ENCODE data around the gene SPNS3. TPM values are rescaled to one million over a fixed set of nuclear protein-coding genes. Genes with fewer than 3 reads are reported as not detected.

The SPNS3 gene, protein sequence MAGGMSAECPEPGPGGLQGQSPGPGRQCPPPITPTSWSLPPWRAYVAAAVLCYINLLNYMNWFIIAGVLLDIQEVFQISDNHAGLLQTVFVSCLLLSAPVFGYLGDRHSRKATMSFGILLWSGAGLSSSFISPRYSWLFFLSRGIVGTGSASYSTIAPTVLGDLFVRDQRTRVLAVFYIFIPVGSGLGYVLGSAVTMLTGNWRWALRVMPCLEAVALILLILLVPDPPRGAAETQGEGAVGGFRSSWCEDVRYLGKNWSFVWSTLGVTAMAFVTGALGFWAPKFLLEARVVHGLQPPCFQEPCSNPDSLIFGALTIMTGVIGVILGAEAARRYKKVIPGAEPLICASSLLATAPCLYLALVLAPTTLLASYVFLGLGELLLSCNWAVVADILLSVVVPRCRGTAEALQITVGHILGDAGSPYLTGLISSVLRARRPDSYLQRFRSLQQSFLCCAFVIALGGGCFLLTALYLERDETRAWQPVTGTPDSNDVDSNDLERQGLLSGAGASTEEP
- total RNA-seq = under 1 TPM in 1 of 5 donors, not detected in 4; 0.92 TPM
- polyA plus RNA-seq = under 1 TPM; 0.37 to 0.61 (median 0.48) TPM
- long read RNA-seq, donor 1 = 0 reads
- long read RNA-seq, donor 2, partial matches to known transcripts = 0 of 1 reads
- long read RNA-seq, donor 2, other reads (novel, unspliced or antisense) = 0 of 1 reads
- long read RNA-seq, donor 3 = 0 reads
- long read RNA-seq, donor 4 = 0 reads
- long read RNA-seq, donor 5, partial matches to known transcripts = 5 of 5 reads
- long read RNA-seq, donor 5, other reads (novel, unspliced or antisense) = 0 of 5 reads
- long read RNA-seq, donor 6, partial matches to known transcripts = 6 of 8 reads
- long read RNA-seq, donor 6, other reads (novel, unspliced or antisense) = 0 of 8 reads
- long read RNA-seq, donor 7 = 0 reads
- long read RNA-seq, donor 8 = 0 reads
- long read RNA-seq, donor 9 = 0 reads
- long read RNA-seq, donor 10 = 0 reads

DNA sequence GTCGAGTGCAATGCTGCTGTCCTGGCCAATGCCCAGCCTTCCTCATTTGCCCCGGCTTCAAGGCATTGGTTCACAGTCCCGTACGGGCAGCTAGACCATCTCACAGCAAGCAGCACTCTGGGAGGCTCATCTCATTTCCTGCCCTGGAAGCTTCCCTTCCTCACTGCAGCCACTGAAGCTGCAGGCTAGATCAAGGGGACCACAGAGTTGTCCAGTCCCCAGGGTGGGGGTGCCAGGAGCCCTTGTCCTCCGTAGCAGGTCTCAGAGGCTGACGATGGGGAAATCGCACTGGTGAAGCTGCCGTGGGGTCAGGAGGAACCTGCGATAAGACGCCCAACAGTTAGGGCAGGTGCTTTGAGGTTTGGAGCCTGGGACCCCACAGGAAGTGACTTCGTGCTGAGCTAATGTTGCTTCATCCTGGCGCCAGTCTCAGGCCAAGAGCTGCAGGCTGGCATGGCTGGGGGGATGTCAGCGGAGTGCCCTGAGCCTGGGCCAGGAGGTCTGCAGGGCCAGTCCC, at the start of gene SPNS3:
TSS of gene SPNS3 (plus strand) at position 426 of the 517 bp plus-strand sequence. CDS start at position 454, 28 bp downstream.
- H3K4me1 ChIP-seq = peaks cover 0 to 8% (median 0%) of the 10 kb centered on the region in 4 donors
- no peak within 1 kb of the TSS for H3K27ac ChIP-seq
- H3K36me3 ChIP-seq = no peaks in the 10 kb centered on the region
- intact Hi-C loops (cut with DNase I; ENCODE audit: low total_unique reads) = no loop called here
- TF ChIP-seq, protein P1, sequence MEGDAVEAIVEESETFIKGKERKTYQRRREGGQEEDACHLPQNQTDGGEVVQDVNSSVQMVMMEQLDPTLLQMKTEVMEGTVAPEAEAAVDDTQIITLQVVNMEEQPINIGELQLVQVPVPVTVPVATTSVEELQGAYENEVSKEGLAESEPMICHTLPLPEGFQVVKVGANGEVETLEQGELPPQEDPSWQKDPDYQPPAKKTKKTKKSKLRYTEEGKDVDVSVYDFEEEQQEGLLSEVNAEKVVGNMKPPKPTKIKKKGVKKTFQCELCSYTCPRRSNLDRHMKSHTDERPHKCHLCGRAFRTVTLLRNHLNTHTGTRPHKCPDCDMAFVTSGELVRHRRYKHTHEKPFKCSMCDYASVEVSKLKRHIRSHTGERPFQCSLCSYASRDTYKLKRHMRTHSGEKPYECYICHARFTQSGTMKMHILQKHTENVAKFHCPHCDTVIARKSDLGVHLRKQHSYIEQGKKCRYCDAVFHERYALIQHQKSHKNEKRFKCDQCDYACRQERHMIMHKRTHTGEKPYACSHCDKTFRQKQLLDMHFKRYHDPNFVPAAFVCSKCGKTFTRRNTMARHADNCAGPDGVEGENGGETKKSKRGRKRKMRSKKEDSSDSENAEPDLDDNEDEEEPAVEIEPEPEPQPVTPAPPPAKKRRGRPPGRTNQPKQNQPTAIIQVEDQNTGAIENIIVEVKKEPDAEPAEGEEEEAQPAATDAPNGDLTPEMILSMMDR (IDR thresholded peaks at IDR 0.05) = no peak
- TF ChIP-seq POLR2AphosphoS5 (IDR thresholded peaks at IDR 0.05) (no peak), POLR2A (IDR thresholded peaks at IDR 0.05) (no peak), EP300 (IDR thresholded peaks at IDR 0.05) (no peak)
- 55 to 80% (median 63%) methylated on average over 8 to 13 of the region's 13 CpGs for WGBS, 5 donors
- no peaks in the 10 kb centered on the region for H3K9me3 ChIP-seq
- H3K4me3 ChIP-seq = no peak within 1 kb of the TSS
- no peak for DNase-seq
- no peaks in the 10 kb centered on the region for H3K27me3 ChIP-seq

DNA sequence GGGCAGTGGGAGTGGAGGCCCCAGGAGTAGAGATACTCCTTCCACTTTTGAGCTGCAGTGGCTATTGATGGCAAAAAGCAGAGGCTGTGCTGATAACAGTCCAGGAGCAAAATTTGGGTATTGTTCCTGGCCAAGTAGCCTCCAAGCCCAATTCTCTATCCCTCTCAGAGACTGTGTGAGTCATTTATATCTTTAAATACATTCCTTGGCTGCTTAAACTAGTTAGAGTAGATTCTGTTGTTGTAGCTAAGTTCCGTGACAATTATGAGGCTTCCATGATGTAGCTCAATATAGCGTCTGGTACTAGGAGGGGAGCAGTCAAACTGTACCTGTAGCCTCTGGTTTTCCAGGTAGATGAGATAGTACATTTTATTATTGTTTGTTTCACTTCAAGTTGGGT, 47.3 kb upstream of the SPNS3 start:
- intact Hi-C loops (cut with DNase I; ENCODE audit: low total_unique reads) = no loop called here
- peaks cover 0 to 5% (median 0%) of the 10 kb centered on the region in 4 donors for H3K4me1 ChIP-seq
- no peaks in the 10 kb centered on the region for H3K9me3 ChIP-seq
- no peaks in the 10 kb centered on the region for H3K27me3 ChIP-seq
- TF ChIP-seq POLR2A (IDR thresholded peaks at IDR 0.05) (no peak), POLR2AphosphoS5 (IDR thresholded peaks at IDR 0.05) (no peak)
- no peaks in the 10 kb centered on the region for H3K36me3 ChIP-seq
- WGBS, 5 donors = 76 to 94% (median 88%) methylated on average over 2 of the region's 2 CpGs
- no peak overlapping the region for H3K4me3 ChIP-seq
- no peak overlapping the region for H3K27ac ChIP-seq
- no peak for DNase-seq

DNA sequence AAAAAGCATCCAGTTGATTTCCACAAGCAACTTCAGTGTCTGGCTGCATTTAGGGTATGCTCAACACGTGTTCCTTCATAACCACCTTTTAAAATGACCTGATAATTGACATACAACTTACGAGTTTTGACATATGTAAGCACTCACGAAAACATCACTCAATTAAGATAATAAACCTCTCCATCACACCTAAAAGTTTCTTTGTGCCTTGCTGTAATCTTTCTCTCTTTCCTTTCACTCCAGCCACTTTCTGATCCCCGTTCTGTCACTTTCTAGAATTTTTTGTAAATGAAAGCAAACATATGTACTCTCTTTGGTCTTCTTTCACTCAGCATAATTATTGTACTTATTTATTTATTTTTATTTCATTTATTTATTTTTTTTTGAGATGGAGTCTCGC, 46.6 kb upstream of the SPNS3 start:
- no peak overlapping the region for H3K27ac ChIP-seq
- H3K36me3 ChIP-seq = no peaks in the 10 kb centered on the region
- H3K9me3 ChIP-seq = no peaks in the 10 kb centered on the region
- TF ChIP-seq EP300 (IDR thresholded peaks at IDR 0.05) (no peak), POLR2AphosphoS5 (IDR thresholded peaks at IDR 0.05) (no peak), POLR2A (IDR thresholded peaks at IDR 0.05) (no peak)
- TF ChIP-seq, protein P1 (IDR thresholded peaks at IDR 0.05) = no peak
- 91 to 96% (median 94%) methylated on average over 5 of the region's 5 CpGs for WGBS, 5 donors
- H3K4me1 ChIP-seq = no peaks in the 10 kb centered on the region
- intact Hi-C loops (cut with DNase I; ENCODE audit: low total_unique reads) = no loop called here
- H3K4me3 ChIP-seq = no peak overlapping the region
- no peak for DNase-seq
- H3K27me3 ChIP-seq = no peaks in the 10 kb centered on the region

DNA sequence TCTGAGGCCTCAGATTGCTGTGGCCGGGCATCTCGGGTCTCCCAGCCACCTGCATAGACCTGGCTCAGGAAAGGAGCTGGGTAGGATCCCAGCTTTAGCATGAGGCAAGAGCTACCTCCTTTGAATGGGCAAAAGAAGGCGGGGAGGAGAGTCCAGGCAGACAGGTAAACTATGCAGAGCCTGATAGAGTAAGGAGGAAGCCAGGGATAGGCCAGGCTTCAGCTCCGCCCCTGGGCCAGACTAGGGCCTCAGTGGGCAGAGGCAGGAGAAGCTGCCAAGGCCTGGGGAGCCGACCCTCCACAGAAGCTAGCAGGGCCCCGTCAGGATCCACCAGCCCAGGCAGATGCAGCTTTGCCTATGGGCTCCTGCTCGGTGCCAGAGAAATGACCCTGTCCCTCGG, 44.7 kb upstream of the SPNS3 start:
- DNase-seq = peak; percentile 50 to 64
- H3K9me3 ChIP-seq = no peaks in the 10 kb centered on the region
- TF ChIP-seq, protein P1 (IDR thresholded peaks at IDR 0.05) = no peak
- TF ChIP-seq POLR2AphosphoS5 (IDR thresholded peaks at IDR 0.05) (no peak), POLR2A (IDR thresholded peaks at IDR 0.05) (no peak), EP300 (IDR thresholded peaks at IDR 0.05) (no peak)
- H3K27ac ChIP-seq = no peak overlapping the region
- WGBS, 5 donors = 34 to 71% (median 52%) methylated on average over 7 to 8 of the region's 8 CpGs
- no peaks in the 10 kb centered on the region for H3K36me3 ChIP-seq
- intact Hi-C loops (cut with DNase I; ENCODE audit: low total_unique reads) = no loop called here
- H3K27me3 ChIP-seq = no peaks in the 10 kb centered on the region
- no peak overlapping the region for H3K4me3 ChIP-seq
- no peaks in the 10 kb centered on the region for H3K4me1 ChIP-seq
